Mucosa of stomach (tissue), 1 donor: Measurements from ENCODE around the gene HOXB1.

Source experiments
- H3K27me3 ChIP-seq: one replicate; pipeline ENCODE4 v1.7.0; 2013; ENCODE audit warnings: mild to moderate bottlenecking, low read length; ENCODE audit not compliant: control insufficient read depth, insufficient read depth
- H3K36me3 ChIP-seq: one replicate; pipeline ENCODE4 v1.7.0; 2013; ENCODE audit warnings: low read length; ENCODE audit not compliant: control insufficient read depth, insufficient read depth
- H3K4me1 ChIP-seq: one replicate; pipeline ENCODE4 v1.7.0; 2013; ENCODE audit warnings: mild to moderate bottlenecking, low read length; ENCODE audit not compliant: control insufficient read depth, insufficient read depth
- H3K4me3 ChIP-seq: one replicate; pipeline ENCODE4 v1.7.0; 2013; ENCODE audit warnings: low read length
- H3K9ac ChIP-seq: one replicate; pipeline ENCODE4 v1.7.0; 2013; ENCODE audit warnings: mild to moderate bottlenecking, low read length, moderate library complexity
- H3K9me3 ChIP-seq: one replicate; pipeline ENCODE4 v1.7.0; 2013; ENCODE audit warnings: mild to moderate bottlenecking, low read length, moderate library complexity; ENCODE audit not compliant: control insufficient read depth
- donor health status: Pancreatic carcinoma.

HOXB1 gene

GRCh38 chr17:48530887-48531272, at the start of gene HOXB1:
TSS of gene HOXB1 (minus strand) at chr17:48531011. CDS start at chr17:48530904, 107 bp downstream.
- H3K4me3 ChIP-seq: no peak within 1 kb of the TSS
- H3K9me3 ChIP-seq: no peaks in the 10 kb centered on the region
- H3K9ac ChIP-seq: no peak within 1 kb of the TSS
- H3K36me3 ChIP-seq: no peaks in the 10 kb centered on the region
- no peaks in the 10 kb centered on the region for H3K4me1 ChIP-seq
- H3K27me3 ChIP-seq: peaks cover 47% of the 10 kb centered on the region

GRCh38 chr17:48579760-48580554, 49.1 kb upstream of the HOXB1 start:
- no peaks in the 10 kb centered on the region for H3K36me3 ChIP-seq
- peaks cover 89% of the 10 kb centered on the region for H3K27me3 ChIP-seq
- H3K4me1 ChIP-seq: peaks cover 12% of the 10 kb centered on the region
- peak overlapping the region; percentile 64 for H3K9ac ChIP-seq
- H3K4me3 ChIP-seq: no peak overlapping the region
- no peaks in the 10 kb centered on the region for H3K9me3 ChIP-seq

GRCh38 chr17:48579471-48579759, 48.6 kb upstream of the HOXB1 start:
- Histone ChIP-seq H3K4me1 (peaks cover 12% of the 10 kb centered on the region), H3K27me3 (peaks cover 89% of the 10 kb centered on the region), H3K4me3 (no peak overlapping the region), H3K9ac (no peak overlapping the region), H3K36me3 (no peaks in the 10 kb centered on the region), H3K9me3 (no peaks in the 10 kb centered on the region)

- Histone ChIP-seq H3K9ac (peak overlapping the region; percentile 62), H3K4me1 (peaks cover 8% of the 10 kb centered on the region), H3K27me3 (peaks cover 89% of the 10 kb centered on the region), H3K36me3 (no peaks in the 10 kb centered on the region), H3K9me3 (no peaks in the 10 kb centered on the region), H3K4me3 (peak overlapping the region; percentile 4)
Observed at GRCh38 chr17:48578616-48579470, 48.0 kb upstream of the HOXB1 start.

GRCh38 chr17:48577946-48578615, 47.3 kb upstream of the HOXB1 start, which contains the start of gene HOXB4:
TSS of gene HOXB4 (minus strand) at chr17:48578350. CDS start at chr17:48578319, 31 bp downstream.
- H3K4me1 ChIP-seq: peaks cover 8% of the 10 kb centered on the region
- peak within 1 kb of the TSS; percentile 62 for H3K9ac ChIP-seq
- H3K27me3 ChIP-seq: peaks cover 89% of the 10 kb centered on the region

GRCh38 chr17:48577330-48577945, 46.6 kb upstream of the HOXB1 start:
- Histone ChIP-seq H3K36me3 (no peaks in the 10 kb centered on the region), H3K4me3 (no peak overlapping the region), H3K4me1 (peaks cover 8% of the 10 kb centered on the region), H3K27me3 (peaks cover 89% of the 10 kb centered on the region), H3K9ac (peak overlapping the region; percentile 2), H3K9me3 (no peaks in the 10 kb centered on the region)

More at GRCh38 chr17:48577946-48578615, 47.3 kb upstream of the HOXB1 start, which contains the start of gene HOXB4:
- Histone ChIP-seq H3K9me3 (no peaks in the 10 kb centered on the region), H3K4me3 (peak within 1 kb of the TSS; percentile 4), H3K36me3 (no peaks in the 10 kb centered on the region)

GRCh38 chr17:48576479-48577309, 45.9 kb upstream of the HOXB1 start:
- Histone ChIP-seq H3K4me1 (peaks cover 8% of the 10 kb centered on the region), H3K27me3 (peaks cover 89% of the 10 kb centered on the region), H3K9me3 (no peaks in the 10 kb centered on the region), H3K9ac (peak overlapping the region; percentile 2), H3K4me3 (no peak overlapping the region), H3K36me3 (no peaks in the 10 kb centered on the region)

- H3K4me3 ChIP-seq: no peak overlapping the region
- H3K4me1 ChIP-seq: peaks cover 8% of the 10 kb centered on the region
- H3K9ac ChIP-seq: no peak overlapping the region
Observed at GRCh38 chr17:48575673-48576478, 45.1 kb upstream of the HOXB1 start.

GRCh38 chr17:48575066-48575582, 44.3 kb upstream of the HOXB1 start:
- Histone ChIP-seq H3K4me1 (peaks cover 8% of the 10 kb centered on the region), H3K9me3 (no peaks in the 10 kb centered on the region), H3K27me3 (peaks cover 89% of the 10 kb centered on the region), H3K9ac (no peak overlapping the region), H3K4me3 (no peak overlapping the region), H3K36me3 (no peaks in the 10 kb centered on the region)

More at GRCh38 chr17:48575673-48576478, 45.1 kb upstream of the HOXB1 start:
- Histone ChIP-seq H3K27me3 (peaks cover 89% of the 10 kb centered on the region), H3K9me3 (no peaks in the 10 kb centered on the region), H3K36me3 (no peaks in the 10 kb centered on the region)

GRCh38 chr17:48574505-48575065, 43.8 kb upstream of the HOXB1 start:
- Histone ChIP-seq H3K4me3 (no peak overlapping the region), H3K36me3 (no peaks in the 10 kb centered on the region), H3K27me3 (peaks cover 91% of the 10 kb centered on the region), H3K9ac (peak overlapping the region; percentile 53), H3K9me3 (no peaks in the 10 kb centered on the region), H3K4me1 (peaks cover 8% of the 10 kb centered on the region)
